HL-60 (cell line): ENCODE measurements around the gene KLHL40.

Experiments used
- DNase-seq, 2 experiments: peaks; one replicate each; pipeline ENCODE4 v3.0.0-alpha.2; 2010 to 2020; ENCODE audit warnings: low read depth in 1 of 2, low spot score in 1 of 2
- H3K27ac ChIP-seq: fragments of 250-450 bp; sonication (Bioruptor Pico); replicated peaks from 2 replicates; pipeline ENCODE4 v1.5.1; 2020; ENCODE audit warnings: mild to moderate bottlenecking, moderate library complexity
- H3K27me3 ChIP-seq: fragments of 250-450 bp; sonication (Bioruptor Pico); 2 replicates; pipeline ENCODE4 v1.5.1; 2021; ENCODE audit warnings: mild to moderate bottlenecking, moderate library complexity; ENCODE audit not compliant: insufficient read depth, poor library complexity, severe bottlenecking
- H3K4me3 ChIP-seq: replicated peaks from 2 replicates; pipeline ENCODE4 v1.5.1; 2011; ENCODE audit warnings: mild to moderate bottlenecking, control low read depth, low read length; ENCODE audit not compliant: insufficient read depth
- CTCF ChIP-seq: IDR thresholded peaks from one replicate; pipeline ENCODE4 v1.5.1; 2011; ENCODE audit warnings: low read length, control low read depth, inconsistent platforms; ENCODE audit not compliant: insufficient read depth
- GABPA ChIP-seq: IDR thresholded peaks from 2 replicates; pipeline ENCODE4 v1.6.1; 2012; ENCODE audit warnings: low read depth
- POLR2AphosphoS5 ChIP-seq: IDR thresholded peaks from 2 replicates; pipeline ENCODE4 v1.6.1; 2012; ENCODE audit warnings: low read depth
- REST ChIP-seq: IDR thresholded peaks from 2 replicates; pipeline ENCODE4 v1.6.1; 2012; ENCODE audit warnings: low read depth; ENCODE audit not compliant: insufficient replicate concordance
- SPI1 ChIP-seq: IDR thresholded peaks from 2 replicates; pipeline ENCODE4 v1.6.1; 2012; ENCODE audit warnings: low read depth, mild to moderate bottlenecking, borderline replicate concordance

Gene KLHL40

GRCh38 chr3:42651248-42652091, 33.9 kb upstream of the KLHL40 start:
- Histone ChIP-seq H3K27me3 (no peaks in the 10 kb centered on the region), H3K4me3 (no peak overlapping the region), H3K27ac (peak overlapping the region; percentile 69)
- TF ChIP-seq GABPA: no peak
- no peak for TF ChIP-seq SPI1
- no peak for TF ChIP-seq REST
- no peak for TF ChIP-seq CTCF
- TF ChIP-seq POLR2AphosphoS5: no peak
- DNase-seq: no peak

- DNase-seq: no peak
- H3K27ac ChIP-seq: peak overlapping the region; percentile 69
- TF ChIP-seq CTCF (no peak), REST (no peak), POLR2AphosphoS5 (no peak), GABPA (no peak), SPI1 (no peak)
- H3K27me3 ChIP-seq: no peaks in the 10 kb centered on the region
- peak overlapping the region; percentile 23 for H3K4me3 ChIP-seq
Observed at GRCh38 chr3:42652251-42652610, 33.1 kb upstream of the KLHL40 start.

- peak; percentile 74 to 87 for DNase-seq
- no peaks in the 10 kb centered on the region for H3K27me3 ChIP-seq
- peak overlapping the region; percentile 69 for H3K27ac ChIP-seq
- TF ChIP-seq POLR2AphosphoS5 (peak; percentile 75), GABPA (no peak), SPI1 (peak; percentile 99), REST (no peak), CTCF (no peak)
- peak overlapping the region; percentile 71 for H3K4me3 ChIP-seq
Observed at GRCh38 chr3:42652611-42653302, 32.6 kb upstream of the KLHL40 start.
